ENCODE measurements around the gene DNAH8. TPM values are rescaled to one million over a fixed set of nuclear protein-coding genes. Genes with fewer than 3 reads are reported as not detected.

DNAH8 gene
- total and polyA plus RNA-seq, 2 experiments from 2014 or later: 0.03 to 0.15 TPM

- DNase-seq (ENCODE audit: low spot score): no peak
- TF ChIP-seq EZH2phosphoT487 (IDR thresholded peaks at IDR 0.05; ENCODE audit: low read depth, severe bottlenecking, unreplicated experiment): no peak
- TF ChIP-seq, protein P1, sequence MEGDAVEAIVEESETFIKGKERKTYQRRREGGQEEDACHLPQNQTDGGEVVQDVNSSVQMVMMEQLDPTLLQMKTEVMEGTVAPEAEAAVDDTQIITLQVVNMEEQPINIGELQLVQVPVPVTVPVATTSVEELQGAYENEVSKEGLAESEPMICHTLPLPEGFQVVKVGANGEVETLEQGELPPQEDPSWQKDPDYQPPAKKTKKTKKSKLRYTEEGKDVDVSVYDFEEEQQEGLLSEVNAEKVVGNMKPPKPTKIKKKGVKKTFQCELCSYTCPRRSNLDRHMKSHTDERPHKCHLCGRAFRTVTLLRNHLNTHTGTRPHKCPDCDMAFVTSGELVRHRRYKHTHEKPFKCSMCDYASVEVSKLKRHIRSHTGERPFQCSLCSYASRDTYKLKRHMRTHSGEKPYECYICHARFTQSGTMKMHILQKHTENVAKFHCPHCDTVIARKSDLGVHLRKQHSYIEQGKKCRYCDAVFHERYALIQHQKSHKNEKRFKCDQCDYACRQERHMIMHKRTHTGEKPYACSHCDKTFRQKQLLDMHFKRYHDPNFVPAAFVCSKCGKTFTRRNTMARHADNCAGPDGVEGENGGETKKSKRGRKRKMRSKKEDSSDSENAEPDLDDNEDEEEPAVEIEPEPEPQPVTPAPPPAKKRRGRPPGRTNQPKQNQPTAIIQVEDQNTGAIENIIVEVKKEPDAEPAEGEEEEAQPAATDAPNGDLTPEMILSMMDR (IDR thresholded peaks at IDR 0.05; ENCODE audit: poor library complexity): no peak
- TF ChIP-seq EZH2 (IDR thresholded peaks at IDR 0.05; ENCODE audit: borderline replicate concordance): no peak
Measured at GRCh38 chr6:39073471-39074355, 358.6 kb downstream of the DNAH8 start.

GRCh38 chr6:39074486-39074885 lies 359.4 kb downstream of the DNAH8 start:
- Histone ChIP-seq H3K4me2 (no peak overlapping the region), H3K27ac (no peak overlapping the region), H3K79me2 (no peaks in the 10 kb centered on the region), H3K4me1 (ENCODE audit: insufficient read depth) (no peaks in the 10 kb centered on the region), H2AFZ (no peak overlapping the region), H3K9me2 (replicated peaks; ENCODE audit: insufficient read depth) (no peaks in the 10 kb centered on the region), H3K9me3 (ENCODE audit: low read depth) (no peaks in the 10 kb centered on the region), H3K36me3 (replicated peaks; ENCODE audit: insufficient read depth, low read depth) (no peaks in the 10 kb centered on the region), H3K4me3 (no peak overlapping the region), H3K27me3 (no peaks in the 10 kb centered on the region), H4K20me1 (ENCODE audit: insufficient read depth, poor library complexity, severe bottlenecking) (no peaks in the 10 kb centered on the region)
- 92% methylated on average over 9 of the region's 9 CpGs for WGBS (ENCODE audit: low lambda C conversion rate, missing lambda C conversion rate)
- no peak for DNase-seq (ENCODE audit: low spot score)
- TF ChIP-seq EZH2phosphoT487 (IDR thresholded peaks at IDR 0.05; ENCODE audit: low read depth, severe bottlenecking, unreplicated experiment): no peak
- TF ChIP-seq EZH2 (IDR thresholded peaks at IDR 0.05; ENCODE audit: borderline replicate concordance): no peak
- TF ChIP-seq, protein P1 (IDR thresholded peaks at IDR 0.05; ENCODE audit: poor library complexity): no peak

More at GRCh38 chr6:39073471-39074355, 358.6 kb downstream of the DNAH8 start:
- H3K4me2 ChIP-seq: no peak overlapping the region
- no peaks in the 10 kb centered on the region for H4K20me1 ChIP-seq (ENCODE audit: insufficient read depth, poor library complexity, severe bottlenecking)
- H3K4me3 ChIP-seq: no peak overlapping the region
- H3K27ac ChIP-seq: no peak overlapping the region
- no peaks in the 10 kb centered on the region for H3K27me3 ChIP-seq
- no peaks in the 10 kb centered on the region for H3K4me1 ChIP-seq (ENCODE audit: insufficient read depth)
- no peaks in the 10 kb centered on the region for H3K9me2 ChIP-seq (replicated peaks; ENCODE audit: insufficient read depth)
- no peak overlapping the region for H2AFZ ChIP-seq
- H3K36me3 ChIP-seq (replicated peaks; ENCODE audit: insufficient read depth, low read depth): no peaks in the 10 kb centered on the region
- H3K9me3 ChIP-seq (ENCODE audit: low read depth): no peaks in the 10 kb centered on the region
- no peaks in the 10 kb centered on the region for H3K79me2 ChIP-seq
- 93% methylated on average over 17 of the region's 17 CpGs for WGBS (ENCODE audit: low lambda C conversion rate, missing lambda C conversion rate)

- no peak for TF ChIP-seq EZH2 (IDR thresholded peaks at IDR 0.05; ENCODE audit: borderline replicate concordance)
- TF ChIP-seq, protein P1 (IDR thresholded peaks at IDR 0.05; ENCODE audit: poor library complexity): no peak
- no peak for TF ChIP-seq EZH2phosphoT487 (IDR thresholded peaks at IDR 0.05; ENCODE audit: low read depth, severe bottlenecking, unreplicated experiment)
- Histone ChIP-seq H3K4me2 (no peak overlapping the region), H3K27ac (no peak overlapping the region), H3K9me2 (replicated peaks; ENCODE audit: insufficient read depth) (no peaks in the 10 kb centered on the region), H4K20me1 (ENCODE audit: insufficient read depth, poor library complexity, severe bottlenecking) (no peaks in the 10 kb centered on the region), H3K9me3 (ENCODE audit: low read depth) (no peaks in the 10 kb centered on the region), H2AFZ (no peak overlapping the region), H3K36me3 (replicated peaks; ENCODE audit: insufficient read depth, low read depth) (no peaks in the 10 kb centered on the region), H3K79me2 (no peaks in the 10 kb centered on the region), H3K4me1 (ENCODE audit: insufficient read depth) (no peaks in the 10 kb centered on the region), H3K27me3 (no peaks in the 10 kb centered on the region), H3K4me3 (no peak overlapping the region)
- no peak for DNase-seq (ENCODE audit: low spot score)
- WGBS (ENCODE audit: low lambda C conversion rate, missing lambda C conversion rate): 73% methylated on average over 12 of the region's 12 CpGs
Measured at GRCh38 chr6:39075010-39075686, 360.0 kb downstream of the DNAH8 start.
